ENCODE results near the gene ACSL1.
A peak's percentile ranks its signal among the peaks of the same experiment; 100 is the strongest.

The ACSL1 gene

GRCh38 chr4:184815046-184815877 lies 10.5 kb downstream of the ACSL1 start (continued):
- TF ChIP-seq ZNF341 (tag by site-specific recombination; IDR thresholded peaks at IDR 0.05; ENCODE audit: low read depth): peak; percentile 97
- TF ChIP-seq EGR2 (tag by site-specific recombination; IDR thresholded peaks at IDR 0.05; ENCODE audit: low read depth): peak; percentile 72
- TF ChIP-seq ZNF610 (tag by site-specific recombination; IDR thresholded peaks at IDR 0.05; ENCODE audit: borderline replicate concordance): peak; percentile 95; the same call in 1 of the 2 replicates
- peak; percentile 48; the same call in 1 of the 2 replicates for TF ChIP-seq KLF10 (tag by site-specific recombination; IDR thresholded peaks at IDR 0.05)
- no peak for TF ChIP-seq ZXDB (tag by site-specific recombination; IDR thresholded peaks at IDR 0.05)
- TF ChIP-seq ZNF621 (tag by site-specific recombination; IDR thresholded peaks at IDR 0.05): no peak

DNA sequence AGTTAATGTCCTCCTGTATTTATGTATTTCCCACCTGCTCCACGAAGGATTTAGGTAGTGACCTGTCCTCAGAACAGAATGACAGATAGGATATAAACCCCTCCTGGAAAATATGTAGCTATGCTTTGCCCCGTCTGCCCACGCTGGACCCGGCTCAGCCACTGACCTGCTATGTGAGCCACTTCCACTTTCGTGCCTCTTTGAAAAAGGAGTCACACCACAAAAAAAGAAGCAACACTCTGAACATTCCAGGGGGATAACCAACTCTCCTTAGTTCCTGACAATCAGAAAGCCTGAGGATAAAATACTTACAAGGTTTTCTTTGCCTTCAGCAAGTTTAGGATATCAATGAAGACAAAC lies 11.1 kb downstream of the ACSL1 start:
- H3K27ac ChIP-seq (ENCODE audit: extremely low read depth, low read depth, low read length): no peak overlapping the region
- peaks cover 18% of the 10 kb centered on the region for H3K4me1 ChIP-seq (ENCODE audit: control insufficient read depth, insufficient read depth, low read length)
- CTCF ChIA-PET: no interaction called here
- no peak overlapping the region for H3K4me3 ChIP-seq (ENCODE audit: low read depth, low read length)
- TF ChIP-seq ZNF585B (tag by site-specific recombination; IDR thresholded peaks at IDR 0.05): no peak
- TF ChIP-seq ZNF354C (tag by site-specific recombination; IDR thresholded peaks at IDR 0.05; ENCODE audit: borderline replicate concordance, low read depth): no peak
- no peak for TF ChIP-seq ZNF530 (tag by site-specific recombination; IDR thresholded peaks at IDR 0.05; ENCODE audit: low read depth)
- TF ChIP-seq ZEB2 (tag by site-specific recombination; IDR thresholded peaks at IDR 0.05): no peak
- TF ChIP-seq, protein P1, sequence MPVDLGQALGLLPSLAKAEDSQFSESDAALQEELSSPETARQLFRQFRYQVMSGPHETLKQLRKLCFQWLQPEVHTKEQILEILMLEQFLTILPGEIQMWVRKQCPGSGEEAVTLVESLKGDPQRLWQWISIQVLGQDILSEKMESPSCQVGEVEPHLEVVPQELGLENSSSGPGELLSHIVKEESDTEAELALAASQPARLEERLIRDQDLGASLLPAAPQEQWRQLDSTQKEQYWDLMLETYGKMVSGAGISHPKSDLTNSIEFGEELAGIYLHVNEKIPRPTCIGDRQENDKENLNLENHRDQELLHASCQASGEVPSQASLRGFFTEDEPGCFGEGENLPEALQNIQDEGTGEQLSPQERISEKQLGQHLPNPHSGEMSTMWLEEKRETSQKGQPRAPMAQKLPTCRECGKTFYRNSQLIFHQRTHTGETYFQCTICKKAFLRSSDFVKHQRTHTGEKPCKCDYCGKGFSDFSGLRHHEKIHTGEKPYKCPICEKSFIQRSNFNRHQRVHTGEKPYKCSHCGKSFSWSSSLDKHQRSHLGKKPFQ (tag by site-specific recombination; IDR thresholded peaks at IDR 0.05): no peak
- no peak for TF ChIP-seq ZNF362 (tag by site-specific recombination; IDR thresholded peaks at IDR 0.05)
- TF ChIP-seq FEZF1 (tag by site-specific recombination; IDR thresholded peaks at IDR 0.05): no peak
- no peak for TF ChIP-seq ZNF561 (tag by site-specific recombination; IDR thresholded peaks at IDR 0.05; ENCODE audit: borderline replicate concordance)
- no peak for TF ChIP-seq TCF7L2 (IDR thresholded peaks at IDR 0.05; ENCODE audit: borderline replicate concordance, low read depth, low read length)
- TF ChIP-seq ZNF138 (tag by site-specific recombination; IDR thresholded peaks at IDR 0.05; ENCODE audit: borderline replicate concordance): no peak
- TF ChIP-seq IKZF3 (tag by site-specific recombination; IDR thresholded peaks at IDR 0.05): no peak
- no peak for TF ChIP-seq KLF9 (tag by site-specific recombination; IDR thresholded peaks at IDR 0.05; ENCODE audit: low read depth)
- TF ChIP-seq KLF16 (tag by site-specific recombination; IDR thresholded peaks at IDR 0.05): no peak
- no peak for TF ChIP-seq ZBTB21 (tag by site-specific recombination; IDR thresholded peaks at IDR 0.05)
- no peak for TF ChIP-seq ZNF624 (tag by site-specific recombination; IDR thresholded peaks at IDR 0.05)
- POLR2A ChIA-PET: interaction anchor here (1.5 kb wide), 1 partner anchor 81 kb away, joined by 6 read pairs; the partner anchor contains the start of gene CENPU
- no peaks in the 10 kb centered on the region for H3K36me3 ChIP-seq (ENCODE audit: control insufficient read depth in 2 of 2, insufficient read depth in 1 of 2, low read length in 2 of 2)
- H3K9me3 ChIP-seq (ENCODE audit: control insufficient read depth, insufficient read depth, low read depth, low read length): no peaks in the 10 kb centered on the region

DNA sequence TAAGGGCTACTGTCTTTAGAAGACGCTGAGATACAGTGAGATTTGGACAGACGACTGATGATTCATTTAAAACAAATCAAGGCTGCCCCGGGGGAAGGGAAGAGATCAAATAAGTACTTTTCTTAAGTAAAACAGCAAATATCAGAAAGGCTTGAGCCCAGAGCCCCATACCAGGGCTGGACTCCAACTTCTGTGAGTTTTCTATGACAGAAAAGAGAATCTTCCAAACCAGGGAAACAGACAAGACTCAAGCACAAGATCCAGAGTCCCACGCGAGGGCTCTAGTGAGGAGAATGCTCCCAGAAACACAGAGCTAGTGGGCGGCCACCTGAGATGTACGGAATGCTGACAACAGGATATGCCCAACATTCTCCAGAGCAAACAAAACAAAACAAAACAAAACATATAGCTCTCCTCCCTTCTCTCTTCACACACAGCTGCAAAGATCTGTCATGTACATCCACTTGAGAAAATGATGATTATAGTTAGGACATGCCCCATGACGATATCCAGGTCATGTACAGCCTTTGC lies 13.1 kb downstream of the ACSL1 start:
- Histone ChIP-seq H3K4me3 (ENCODE audit: low read depth, low read length) (no peak overlapping the region), H3K4me1 (ENCODE audit: control insufficient read depth, insufficient read depth, low read length) (peaks cover 18% of the 10 kb centered on the region), H3K27ac (ENCODE audit: extremely low read depth, low read depth, low read length) (no peak overlapping the region), H3K36me3 (ENCODE audit: control insufficient read depth in 2 of 2, insufficient read depth in 1 of 2, low read length in 2 of 2) (no peaks in the 10 kb centered on the region), H3K9me3 (ENCODE audit: control insufficient read depth, insufficient read depth, low read depth, low read length) (no peaks in the 10 kb centered on the region)
- ChIA-PET POLR2A (interaction anchor here (1.2 kb wide), 1 partner anchor 79 kb away, joined by 3 read pairs; the partner anchor contains the start of gene CENPU), CTCF (interaction anchor here (1.0 kb wide), 1 partner anchor 10 kb away, joined by 3 read pairs; no protein-coding TSS in a partner anchor)
- TF ChIP-seq ZNF768 (tag by site-specific recombination; IDR thresholded peaks at IDR 0.05) (no peak), ZBTB7A (tag by site-specific recombination; IDR thresholded peaks at IDR 0.05; ENCODE audit: low read depth) (no peak), ZNF248 (tag by site-specific recombination; IDR thresholded peaks at IDR 0.05) (no peak), ZNF707 (tag by site-specific recombination; IDR thresholded peaks at IDR 0.05) (no peak), GLI2 (tag by site-specific recombination; IDR thresholded peaks at IDR 0.05; ENCODE audit: borderline replicate concordance, low read depth) (no peak), HOXC10 (CRISPR knock-in tag; IDR thresholded peaks at IDR 0.05) (no peak), ZNF335 (tag by site-specific recombination; conservative IDR thresholded peaks at IDR 0.05) (no peak), ZNF596 (tag by site-specific recombination; IDR thresholded peaks at IDR 0.05) (no peak)
- TF ChIP-seq, protein P2, sequence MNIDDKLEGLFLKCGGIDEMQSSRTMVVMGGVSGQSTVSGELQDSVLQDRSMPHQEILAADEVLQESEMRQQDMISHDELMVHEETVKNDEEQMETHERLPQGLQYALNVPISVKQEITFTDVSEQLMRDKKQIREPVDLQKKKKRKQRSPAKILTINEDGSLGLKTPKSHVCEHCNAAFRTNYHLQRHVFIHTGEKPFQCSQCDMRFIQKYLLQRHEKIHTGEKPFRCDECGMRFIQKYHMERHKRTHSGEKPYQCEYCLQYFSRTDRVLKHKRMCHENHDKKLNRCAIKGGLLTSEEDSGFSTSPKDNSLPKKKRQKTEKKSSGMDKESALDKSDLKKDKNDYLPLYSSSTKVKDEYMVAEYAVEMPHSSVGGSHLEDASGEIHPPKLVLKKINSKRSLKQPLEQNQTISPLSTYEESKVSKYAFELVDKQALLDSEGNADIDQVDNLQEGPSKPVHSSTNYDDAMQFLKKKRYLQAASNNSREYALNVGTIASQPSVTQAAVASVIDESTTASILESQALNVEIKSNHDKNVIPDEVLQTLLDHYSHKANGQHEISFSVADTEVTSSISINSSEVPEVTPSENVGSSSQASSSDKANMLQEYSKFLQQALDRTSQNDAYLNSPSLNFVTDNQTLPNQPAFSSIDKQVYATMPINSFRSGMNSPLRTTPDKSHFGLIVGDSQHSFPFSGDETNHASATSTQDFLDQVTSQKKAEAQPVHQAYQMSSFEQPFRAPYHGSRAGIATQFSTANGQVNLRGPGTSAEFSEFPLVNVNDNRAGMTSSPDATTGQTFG (tag by site-specific recombination; IDR thresholded peaks at IDR 0.05; ENCODE audit: borderline replicate concordance): no peak

All from HEK293 (cell line).